CD4-positive, alpha-beta T cell treated with Interleukin-4 for 1 hour (primary cell): ENCODE measurements around the gene RASSF3.

Experiments
- DNase-seq, 2 donors: peaks; one replicate each; pipeline ENCODE4 v3.0.0-alpha.2; 2020 to 2022

RASSF3 gene

DNA sequence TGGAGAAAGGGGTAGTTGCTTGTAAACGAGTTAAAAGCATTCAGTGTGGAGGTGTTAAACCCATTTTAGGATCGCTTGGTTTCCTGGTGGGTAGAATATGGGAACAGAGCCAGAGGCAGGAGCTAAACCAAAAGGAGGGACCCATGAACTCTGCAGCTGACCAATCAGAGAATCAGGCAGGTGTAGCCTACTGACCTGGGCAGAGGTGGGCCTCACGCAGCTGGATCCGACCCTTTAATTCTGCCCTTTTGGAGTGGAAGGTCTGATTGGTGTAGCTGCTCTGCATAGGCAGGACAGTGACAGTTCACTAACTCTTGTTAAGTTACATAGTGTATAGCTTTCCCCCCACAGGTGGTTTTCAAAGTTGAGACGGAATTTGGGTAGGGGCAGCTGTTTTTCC lies 85.3 kb downstream of the RASSF3 start:
- no peak for DNase-seq

DNA sequence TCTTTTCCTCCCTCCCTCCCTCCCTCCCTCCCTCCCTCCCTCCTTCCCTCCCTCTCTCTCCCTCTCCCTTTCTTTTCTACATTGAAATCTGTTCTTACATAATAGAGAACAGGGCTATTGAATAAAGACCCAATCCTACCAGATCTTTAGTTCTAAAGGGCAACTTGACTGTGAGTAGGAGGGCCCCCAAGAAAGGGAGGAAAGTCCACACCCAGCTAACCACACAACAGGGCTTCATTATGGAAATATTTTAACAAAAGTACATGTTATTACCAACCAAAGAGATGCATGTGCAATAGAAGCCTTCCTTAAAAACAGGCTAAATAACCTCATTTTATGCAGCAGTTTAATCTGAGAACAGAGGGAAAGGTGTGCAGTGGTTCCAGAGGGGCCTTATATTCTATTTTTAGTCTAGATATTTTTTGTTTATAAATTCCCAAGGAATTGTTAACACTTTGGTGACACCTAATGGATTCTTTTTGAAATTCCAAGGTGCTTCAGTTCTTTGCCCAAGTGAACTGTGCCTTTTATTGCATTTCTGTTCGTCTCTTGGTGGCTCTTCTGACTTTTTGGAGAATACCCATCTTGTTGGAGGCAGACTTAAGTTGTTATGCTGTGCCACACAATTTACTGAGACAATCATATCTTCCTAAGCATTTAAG lies 85.9 kb downstream of the RASSF3 start:
- no peak for DNase-seq

DNA sequence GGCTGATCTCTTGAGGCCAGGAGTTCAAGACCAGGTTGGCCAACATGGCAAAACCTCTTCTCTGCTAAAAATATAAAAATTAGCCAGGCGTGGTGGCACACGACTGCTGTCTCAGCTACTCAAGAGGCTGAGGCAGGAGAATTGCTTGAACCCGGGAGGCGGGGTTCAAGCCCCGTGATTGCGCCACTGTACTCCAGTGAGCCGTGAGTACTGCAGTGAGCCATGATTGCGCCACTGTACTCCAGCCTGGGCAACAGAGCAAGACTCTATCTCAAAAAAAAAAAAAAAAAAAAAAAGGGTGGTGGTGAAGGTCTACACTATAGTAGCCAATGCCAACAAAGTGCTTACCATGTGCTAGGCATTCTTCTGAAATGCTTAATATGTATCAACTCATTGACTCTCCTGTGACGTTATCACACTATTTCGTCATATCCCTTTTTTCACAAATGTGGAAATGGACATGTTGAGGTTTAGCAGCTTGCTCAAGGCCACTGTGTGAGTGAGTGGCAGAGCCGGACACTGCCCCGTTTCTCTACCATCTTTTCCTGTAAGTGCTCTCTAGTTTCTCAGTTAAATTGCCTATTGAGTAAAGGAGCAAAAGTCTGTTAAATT lies 89.3 kb downstream of the RASSF3 start:
- DNase-seq: peak in 1 of 2 donors; percentile 69

DNA sequence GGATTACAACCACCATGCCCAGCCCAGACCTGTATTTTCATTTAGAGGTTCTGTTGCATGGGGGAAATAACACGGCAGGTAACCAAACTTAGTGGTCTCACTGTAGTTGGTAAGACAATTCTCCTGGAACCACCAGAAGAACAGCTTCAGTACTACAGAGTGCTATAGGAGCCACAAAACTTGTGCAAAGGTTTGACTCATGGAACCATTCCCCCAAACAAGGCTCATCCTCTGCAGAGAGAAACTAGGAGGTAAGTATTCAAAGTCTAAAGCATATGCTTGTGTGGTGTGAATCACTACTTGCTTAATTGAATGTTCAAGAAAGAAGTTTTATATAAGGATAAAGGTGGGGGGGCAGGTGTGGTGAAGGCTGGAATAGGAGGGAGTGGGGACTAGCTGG lies 90.2 kb downstream of the RASSF3 start:
- DNase-seq: no peak

DNA sequence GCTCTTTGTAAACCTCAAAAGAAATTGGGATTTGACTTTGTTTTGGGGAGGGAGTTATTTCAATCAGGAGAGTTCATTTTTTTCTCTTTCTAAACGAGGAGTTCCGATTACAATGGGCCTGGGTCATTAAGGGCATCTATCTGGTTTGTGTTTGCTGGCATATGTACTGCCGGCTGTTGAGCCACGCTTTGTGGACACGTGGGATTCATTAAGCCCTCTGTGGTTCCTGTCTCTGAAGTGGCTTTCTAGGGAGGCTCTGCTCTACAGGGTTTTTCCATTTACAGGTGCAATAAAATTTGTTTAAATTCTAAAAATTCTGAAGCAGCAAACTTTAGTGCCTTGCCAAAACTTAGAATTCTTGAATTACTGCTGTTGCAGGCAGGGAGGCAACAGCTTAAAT lies 91.0 kb downstream of the RASSF3 start:
- DNase-seq: no peak

DNA sequence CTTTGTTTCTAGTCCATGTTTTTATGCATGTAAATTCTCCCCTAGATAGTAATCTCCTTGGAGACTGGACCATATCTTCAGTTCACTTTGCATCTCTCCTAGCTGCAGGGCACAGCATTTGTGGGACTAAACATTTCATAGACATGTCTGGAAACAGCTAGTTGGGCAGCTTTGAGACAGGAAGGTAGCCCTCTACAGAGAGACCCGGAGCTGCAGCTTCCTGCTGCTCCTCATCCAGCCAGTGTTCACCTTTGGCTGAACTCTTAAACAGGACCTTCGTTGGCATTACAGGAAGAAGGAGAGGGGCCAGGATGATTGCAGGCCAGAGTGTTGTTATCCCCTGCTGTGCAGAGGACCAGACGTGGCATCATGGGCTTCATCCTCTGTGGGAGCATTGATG lies 96.0 kb downstream of the RASSF3 start:
- no peak for DNase-seq

DNA sequence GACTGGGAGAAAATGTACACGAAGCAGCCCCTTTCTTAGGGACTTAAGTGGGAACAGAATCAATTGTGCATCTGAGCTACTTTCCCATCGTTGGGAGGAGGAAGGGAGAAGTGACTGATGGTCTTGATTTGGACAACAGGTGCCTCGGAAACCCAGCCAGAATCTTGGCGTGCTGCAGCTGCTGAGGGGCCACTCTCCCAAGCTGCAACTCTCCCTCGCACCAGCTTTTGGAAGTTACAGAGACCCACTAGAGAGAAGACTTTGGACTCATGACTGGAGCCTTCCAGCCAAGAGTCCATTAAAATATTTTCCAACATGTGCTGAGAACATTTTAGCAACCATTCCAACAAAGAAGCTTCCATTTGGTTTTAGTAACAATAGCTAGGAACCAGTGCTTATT lies 96.6 kb downstream of the RASSF3 start:
- no peak for DNase-seq

DNA sequence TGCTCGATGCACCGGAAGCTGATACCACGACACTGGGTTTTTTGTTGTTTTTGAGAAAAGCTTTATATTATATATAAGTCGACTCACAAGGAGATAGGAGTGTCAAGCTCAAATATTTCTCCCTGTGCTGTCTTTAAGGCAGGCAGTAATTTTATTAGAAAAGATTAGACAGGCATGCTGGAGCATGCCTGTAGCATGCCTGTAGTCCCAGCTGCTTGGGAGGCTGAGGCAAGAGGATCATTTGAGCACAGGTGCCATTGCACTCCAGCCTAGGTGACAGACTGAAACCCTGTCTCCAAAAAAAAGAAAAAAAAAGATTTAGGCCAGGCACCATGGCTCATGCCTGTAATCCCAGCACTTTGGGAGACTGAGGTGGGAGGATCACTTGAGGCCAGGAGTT lies 97.1 kb downstream of the RASSF3 start:
- DNase-seq: no peak

DNA sequence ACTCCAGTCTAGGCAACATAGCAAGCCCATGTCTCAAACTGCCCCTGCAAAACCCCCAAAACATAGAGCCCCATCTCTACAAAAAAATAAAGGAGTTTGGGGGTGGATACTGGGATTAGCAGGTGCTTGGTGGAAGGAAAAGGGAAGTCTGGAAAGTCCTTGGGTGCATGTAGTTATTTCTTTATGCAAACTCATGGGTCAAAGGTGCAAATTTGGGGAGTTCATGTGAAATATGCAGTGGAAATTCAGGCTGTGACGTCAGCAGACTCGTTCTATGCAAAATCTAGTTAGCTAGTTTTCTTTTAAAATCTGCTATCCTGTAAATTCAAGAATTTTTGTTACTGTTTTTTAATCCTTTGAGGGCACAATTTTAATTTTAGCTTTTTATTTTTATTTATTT lies 97.6 kb downstream of the RASSF3 start:
- no peak for DNase-seq

DNA sequence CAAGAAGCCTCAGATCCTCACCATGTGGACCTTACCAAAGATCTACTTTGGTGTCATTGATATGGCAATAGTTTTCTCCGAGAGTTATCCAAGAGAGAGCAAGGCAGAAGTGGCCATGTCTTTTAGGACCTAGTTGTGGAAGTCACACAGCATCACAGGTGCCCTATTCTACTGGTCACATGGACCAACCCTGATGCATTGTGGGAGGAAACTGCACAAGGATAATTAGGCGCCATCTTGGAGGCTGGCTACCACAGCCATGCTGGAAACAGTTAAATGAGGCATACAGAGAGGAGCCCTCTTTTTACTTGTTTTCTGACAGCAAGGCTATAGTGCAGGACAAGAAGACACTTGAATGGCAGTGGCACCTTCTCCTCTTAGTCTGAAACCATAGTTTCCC lies 99.1 kb downstream of the RASSF3 start:
- DNase-seq: no peak

DNA sequence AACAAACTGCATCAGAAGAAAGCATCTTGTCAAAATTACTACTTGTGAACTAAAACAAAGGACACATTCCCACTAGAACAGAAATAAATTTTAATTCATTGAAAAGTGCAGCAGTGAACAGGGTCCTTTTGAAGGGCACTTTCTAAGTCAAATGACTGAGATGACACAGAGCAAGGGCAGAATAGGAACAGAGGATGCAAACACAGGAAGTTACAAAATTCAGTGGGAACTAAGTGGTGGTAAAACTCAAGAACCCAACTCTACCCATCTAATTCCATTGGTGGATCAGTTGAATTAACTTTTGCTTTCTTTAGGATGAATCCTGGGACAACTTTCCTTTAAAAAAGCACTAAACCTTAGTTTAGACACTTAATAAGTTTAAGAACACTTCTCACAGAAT lies 103.1 kb downstream of the RASSF3 start:
- no peak for DNase-seq

DNA sequence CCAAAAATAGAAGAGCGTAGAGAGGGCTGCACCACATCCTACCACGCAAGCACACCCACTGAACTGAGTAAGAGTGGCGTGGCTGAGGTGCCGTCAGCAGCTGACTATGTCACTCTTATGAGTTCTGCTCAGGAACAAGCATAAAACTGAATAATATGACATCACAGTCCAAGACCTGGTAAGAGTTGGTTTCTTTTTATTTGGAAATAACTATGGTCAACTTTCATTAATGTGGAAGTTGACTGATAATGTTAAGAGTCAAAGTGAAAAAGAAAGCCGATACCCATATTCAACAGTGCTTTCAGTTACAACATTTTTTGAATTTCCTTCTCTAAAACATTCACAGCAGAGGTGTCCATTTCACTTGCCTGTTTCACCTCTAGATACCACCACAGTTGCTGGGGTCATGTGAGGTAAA lies 104.3 kb downstream of the RASSF3 start:
- peak; percentile 62 to 68 for DNase-seq

DNA sequence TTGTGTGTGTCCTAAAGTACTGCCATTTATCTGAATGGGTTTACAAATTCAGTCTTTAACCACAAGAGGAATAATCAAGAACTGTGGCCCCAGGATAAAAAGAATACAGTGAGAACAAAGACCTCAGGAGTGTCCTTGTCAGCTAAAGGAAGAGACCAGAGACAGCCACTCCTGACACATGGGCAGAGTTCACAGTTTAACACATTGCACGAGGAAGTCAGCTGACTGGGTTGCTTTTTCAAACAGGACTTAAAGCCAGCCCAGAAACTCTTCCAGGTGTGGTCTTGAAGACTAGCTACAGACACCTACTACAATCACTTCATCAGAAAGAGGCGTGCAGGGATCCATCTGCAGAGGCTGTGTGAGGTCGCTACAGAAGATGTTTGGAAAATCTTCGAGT lies 106.1 kb downstream of the RASSF3 start:
- DNase-seq: no peak

DNA sequence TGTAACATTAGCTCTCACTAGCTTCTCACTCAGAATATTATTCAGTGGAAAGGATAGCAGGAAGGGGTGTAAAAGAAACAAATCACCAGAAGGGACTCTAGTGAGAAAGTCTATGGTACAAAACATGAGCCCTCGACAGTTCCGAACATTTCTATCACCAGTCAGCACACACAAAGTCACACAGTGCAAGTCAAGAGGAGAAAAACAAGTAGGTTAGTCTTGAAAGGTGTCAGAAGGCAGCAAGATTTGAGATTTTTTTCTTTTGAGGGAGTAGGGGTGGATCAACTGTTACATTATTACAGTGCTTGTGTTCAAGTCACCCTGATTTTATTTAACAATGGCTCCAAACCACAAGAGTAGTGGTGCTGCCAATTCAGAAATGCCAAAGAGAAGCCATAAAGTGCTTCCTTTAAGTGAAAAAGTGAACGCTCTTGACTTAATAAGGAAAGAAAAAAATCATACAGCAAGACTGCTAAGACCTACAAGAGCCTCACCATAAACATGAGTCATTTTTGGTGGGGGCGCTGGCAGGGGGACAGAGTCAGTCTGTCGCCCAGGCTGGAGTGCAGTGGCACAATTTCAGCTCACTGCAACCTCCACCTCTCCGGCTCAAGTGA lies 106.7 kb downstream of the RASSF3 start:
- DNase-seq: no peak

DNA sequence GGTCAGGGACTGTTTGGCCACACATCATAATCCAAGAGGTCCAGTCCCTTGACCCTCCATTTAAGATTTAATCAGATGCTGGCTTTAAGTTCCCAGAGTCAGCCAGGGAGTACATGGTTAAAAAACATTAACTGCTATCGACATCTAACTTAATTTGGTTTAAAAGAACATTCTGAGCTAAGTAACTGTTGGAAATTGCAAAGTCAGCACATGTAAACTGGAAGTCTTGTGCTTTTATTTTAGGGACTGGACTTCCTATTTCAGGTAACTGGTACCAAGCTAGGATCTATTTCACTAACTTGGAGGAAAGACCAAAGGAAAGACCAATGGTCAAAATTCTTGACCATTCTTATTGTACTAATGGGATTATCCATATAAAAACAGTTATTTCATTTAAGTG lies 108.4 kb downstream of the RASSF3 start:
- DNase-seq: no peak

DNA sequence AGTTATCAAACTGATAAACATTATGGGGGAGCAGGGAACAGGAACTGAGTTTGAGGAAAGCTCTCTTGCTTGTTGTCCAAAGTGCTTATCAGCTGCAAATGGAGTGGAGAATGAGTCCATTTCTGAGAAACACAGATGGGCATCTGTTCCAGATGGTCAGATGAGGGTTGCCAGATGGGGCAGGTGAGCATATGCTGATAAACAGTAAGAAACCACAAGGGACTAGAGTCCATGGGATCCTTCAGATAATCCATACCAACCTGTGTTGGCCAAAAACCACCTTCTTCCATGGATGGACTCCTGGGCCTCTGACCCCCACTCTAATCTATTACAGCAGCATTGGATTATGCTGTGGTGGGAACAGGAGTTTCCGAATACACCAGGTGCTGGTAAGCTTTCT lies 110.6 kb downstream of the RASSF3 start:
- DNase-seq: no peak

DNA sequence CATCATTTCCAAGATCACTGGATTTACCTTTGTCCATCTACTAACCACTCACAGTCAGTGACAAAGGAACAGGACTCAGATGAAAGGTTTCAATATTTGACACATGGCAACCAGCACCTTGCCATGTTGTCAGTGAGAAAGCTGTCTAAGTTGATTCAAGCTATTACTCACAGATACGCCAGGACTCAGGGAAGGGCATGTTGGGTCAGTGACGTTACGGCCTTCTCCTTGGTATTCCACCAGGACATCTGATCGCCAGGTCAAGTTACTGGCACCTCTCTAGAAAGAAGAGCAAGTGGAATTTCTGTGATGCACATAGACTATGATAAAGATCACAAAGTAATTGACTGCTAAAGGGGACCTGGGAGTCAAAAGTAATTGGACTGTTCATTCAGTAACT lies 112.5 kb downstream of the RASSF3 start:
- DNase-seq: no peak

DNA sequence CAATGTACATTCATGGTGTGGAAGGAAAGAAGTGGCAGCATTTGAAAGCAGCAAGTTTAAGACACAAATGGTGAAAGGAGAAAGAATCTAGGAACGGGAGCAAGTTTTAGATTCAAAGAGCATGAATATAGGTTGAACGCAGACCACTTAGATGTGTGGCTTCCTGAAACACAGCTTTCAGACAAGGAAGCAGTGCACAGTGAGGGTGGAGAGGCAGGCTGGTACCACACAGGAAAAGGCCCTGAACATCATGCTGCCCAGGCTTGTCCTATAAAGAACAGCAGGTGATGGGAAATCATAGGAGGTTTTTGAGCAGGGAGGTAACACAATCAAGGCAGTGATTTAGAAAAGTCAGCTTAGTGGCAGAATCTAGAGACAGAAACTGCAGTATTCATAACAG lies 113.3 kb downstream of the RASSF3 start:
- no peak for DNase-seq

DNA sequence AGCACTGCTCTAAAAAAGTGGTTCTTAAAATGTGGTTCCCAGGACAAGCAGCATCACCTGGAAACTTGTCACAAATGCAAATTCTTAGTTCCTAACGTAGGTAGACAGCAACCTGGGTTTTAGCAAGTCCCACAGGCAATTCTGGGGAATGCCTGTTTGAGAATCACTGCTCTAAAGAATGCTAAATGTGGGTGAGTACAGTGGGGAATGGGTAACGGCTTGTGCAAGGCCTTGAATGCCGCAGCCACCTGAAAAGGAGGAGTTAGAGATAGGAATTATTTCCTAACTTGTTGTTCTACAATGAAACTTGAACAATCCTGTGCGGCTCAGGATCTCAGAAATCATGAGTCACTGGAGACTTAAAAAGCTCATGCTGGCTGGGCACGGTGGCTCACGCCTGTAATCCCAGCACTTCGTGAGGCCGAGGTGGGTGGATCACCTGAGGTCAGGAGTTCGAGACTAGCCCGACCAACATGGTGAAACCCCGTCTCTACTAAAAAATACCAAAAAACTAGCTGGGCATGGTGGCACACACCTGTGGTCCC lies 114.0 kb downstream of the RASSF3 start:
- DNase-seq: no peak

DNA sequence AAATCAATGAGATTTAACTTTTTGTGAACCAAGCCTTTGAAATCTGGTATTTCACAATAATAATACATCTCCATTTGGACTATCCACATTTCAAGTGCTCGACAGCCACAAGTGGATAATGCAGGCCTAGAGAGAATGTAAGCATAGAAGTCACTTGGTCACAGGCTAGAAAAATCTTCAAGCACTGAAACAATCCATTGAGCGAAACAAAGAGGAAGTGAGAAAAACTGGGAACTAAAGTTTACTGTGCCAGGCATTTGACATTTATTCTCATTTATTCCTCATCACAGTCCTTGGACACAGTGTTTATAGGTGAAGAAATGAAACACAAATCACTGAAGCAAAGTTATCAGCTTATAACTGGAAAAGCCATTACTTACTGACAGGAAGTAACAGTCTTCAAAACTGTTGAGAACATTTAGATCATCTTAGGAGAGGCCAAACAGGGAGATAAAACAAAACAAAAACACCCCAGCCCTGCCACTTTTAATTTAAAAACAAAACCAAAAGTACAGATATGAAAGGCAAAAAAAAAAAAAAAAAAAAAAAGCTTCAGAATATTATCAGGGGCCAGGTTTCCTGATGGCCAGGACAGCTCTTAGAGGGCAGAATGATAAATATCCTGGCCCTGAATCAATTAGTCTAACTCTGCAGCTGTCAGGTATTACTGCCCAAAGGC lies 119.8 kb downstream of the RASSF3 start:
- DNase-seq: peak in 1 of 2 donors; percentile 52

DNA sequence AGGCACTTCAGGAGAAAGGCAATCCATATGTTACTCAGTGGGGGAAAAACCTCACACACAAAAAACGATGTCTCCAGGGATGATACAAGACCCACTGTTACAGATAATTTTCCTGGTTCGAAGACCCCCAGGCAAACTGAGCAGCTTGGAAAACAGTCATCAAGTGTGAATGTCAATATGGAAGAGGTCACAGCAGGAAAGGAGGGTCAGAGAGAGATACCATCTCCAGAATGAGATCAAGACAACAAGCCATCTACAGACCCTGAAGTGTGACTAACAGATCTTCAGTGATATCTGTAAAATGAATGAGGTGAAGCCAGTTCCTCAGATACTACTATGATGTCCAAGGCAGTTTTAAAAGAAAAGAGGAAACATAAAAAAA lies 120.3 kb downstream of the RASSF3 start:
- no peak for DNase-seq

DNA sequence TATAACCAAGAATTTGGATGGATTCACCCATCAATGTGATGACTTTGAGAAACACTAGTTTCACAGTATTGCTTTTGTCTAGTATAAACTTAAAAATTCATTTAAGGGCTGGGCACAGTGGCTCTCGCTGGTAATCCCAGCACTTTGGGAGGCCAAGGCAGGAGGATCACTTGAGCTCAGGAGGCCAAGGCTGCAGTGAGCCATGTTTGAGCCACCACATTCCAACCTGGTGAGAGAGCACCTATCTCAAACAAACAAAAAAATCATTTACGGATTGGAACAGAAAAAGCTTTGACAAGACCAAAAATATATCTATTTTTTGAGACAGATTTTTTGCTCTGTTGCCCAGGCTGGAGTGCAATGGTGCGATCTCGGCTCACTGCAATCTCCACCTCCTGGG lies 121.4 kb downstream of the RASSF3 start:
- DNase-seq: no peak

DNA sequence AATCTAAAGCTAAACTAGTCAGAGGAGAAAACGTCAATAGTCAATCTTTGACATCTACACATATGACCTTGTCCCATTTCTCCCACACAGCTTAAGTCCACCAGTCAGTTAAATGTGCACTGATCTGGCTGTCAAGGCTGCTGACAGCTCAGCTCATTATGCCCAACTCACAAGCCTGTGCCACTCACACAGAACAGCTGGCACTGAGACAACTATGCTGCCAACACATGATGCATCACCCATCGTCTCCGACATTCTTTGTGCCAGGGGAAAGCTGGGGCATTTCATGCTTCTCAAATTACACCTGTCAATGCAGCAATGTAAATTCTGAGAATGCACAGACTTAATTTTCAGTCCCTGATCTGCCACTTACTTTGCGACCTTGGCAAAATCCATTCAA lies 123.6 kb downstream of the RASSF3 start:
- DNase-seq: no peak

DNA sequence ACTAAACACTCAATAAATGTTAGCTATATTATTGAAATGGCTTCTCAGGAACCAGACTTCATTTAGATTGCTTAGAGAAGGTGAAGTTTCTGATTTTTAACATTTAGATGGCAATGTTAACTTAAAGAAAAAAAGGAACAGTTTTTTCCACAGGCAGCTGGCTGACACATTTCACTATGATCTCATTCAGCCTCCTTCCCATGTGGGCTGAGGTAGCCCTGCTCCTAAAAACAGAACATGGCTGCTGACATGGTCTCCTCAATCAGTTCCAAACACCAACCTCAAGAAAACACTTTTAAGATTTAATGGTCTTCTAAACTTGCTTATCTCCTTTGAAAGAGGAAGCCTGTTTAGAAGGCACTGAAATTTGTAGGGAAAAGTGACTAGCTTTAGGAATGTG lies 125.1 kb downstream of the RASSF3 start:
- no peak for DNase-seq
